ENCODE measurements around the gene GOPC. TPM values are rescaled to one million over a fixed set of nuclear protein-coding genes. Genes with fewer than 3 reads are reported as not detected.

GOPC gene
- total RNA-seq, 2 experiments from 2014 or later: 14.8 to 16.1 TPM

GRCh38 chr6:117600008-117600743 is 2.1 kb downstream of the GOPC start:
- intact Hi-C loops (cut with micrococcal nuclease): loop anchor here (5.0 kb wide), 2 partner anchors 53 to 77 kb away; partner anchors contain the start of gene NUS1
- H3K27ac Mint-ChIP-seq: peak overlapping the region; percentile 41
- TF ChIP-seq, protein P1, sequence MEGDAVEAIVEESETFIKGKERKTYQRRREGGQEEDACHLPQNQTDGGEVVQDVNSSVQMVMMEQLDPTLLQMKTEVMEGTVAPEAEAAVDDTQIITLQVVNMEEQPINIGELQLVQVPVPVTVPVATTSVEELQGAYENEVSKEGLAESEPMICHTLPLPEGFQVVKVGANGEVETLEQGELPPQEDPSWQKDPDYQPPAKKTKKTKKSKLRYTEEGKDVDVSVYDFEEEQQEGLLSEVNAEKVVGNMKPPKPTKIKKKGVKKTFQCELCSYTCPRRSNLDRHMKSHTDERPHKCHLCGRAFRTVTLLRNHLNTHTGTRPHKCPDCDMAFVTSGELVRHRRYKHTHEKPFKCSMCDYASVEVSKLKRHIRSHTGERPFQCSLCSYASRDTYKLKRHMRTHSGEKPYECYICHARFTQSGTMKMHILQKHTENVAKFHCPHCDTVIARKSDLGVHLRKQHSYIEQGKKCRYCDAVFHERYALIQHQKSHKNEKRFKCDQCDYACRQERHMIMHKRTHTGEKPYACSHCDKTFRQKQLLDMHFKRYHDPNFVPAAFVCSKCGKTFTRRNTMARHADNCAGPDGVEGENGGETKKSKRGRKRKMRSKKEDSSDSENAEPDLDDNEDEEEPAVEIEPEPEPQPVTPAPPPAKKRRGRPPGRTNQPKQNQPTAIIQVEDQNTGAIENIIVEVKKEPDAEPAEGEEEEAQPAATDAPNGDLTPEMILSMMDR (IDR thresholded peaks at IDR 0.05): no peak
- ATAC-seq (no peak), DNase-seq (peak; percentile 13)
- H3K9me3 Mint-ChIP-seq: peaks cover 7% of the 10 kb centered on the region
- CTCF ChIA-PET: interaction anchor here (0.9 to 1.0 kb wide), 2 partner anchors 25 to 150 kb away, joined by 3 read pairs; no protein-coding TSS in a partner anchor
- peak overlapping the region; percentile 98 for H3K4me3 Mint-ChIP-seq
- H3K27me3 Mint-ChIP-seq: no peaks in the 10 kb centered on the region
- POLR2A ChIA-PET: no interaction called here
- H3K36me3 Mint-ChIP-seq (ENCODE audit: low read depth): peaks cover 44% of the 10 kb centered on the region
- peaks cover 26% of the 10 kb centered on the region for H3K4me1 Mint-ChIP-seq (ENCODE audit: low read depth)

GRCh38 chr6:117597755-117598154 is 4.6 kb downstream of the GOPC start:
- no peak for DNase-seq
- Mint-ChIP-seq H3K4me1 (ENCODE audit: low read depth) (peaks cover 21% of the 10 kb centered on the region), H3K4me3 (no peak overlapping the region), H3K27me3 (no peaks in the 10 kb centered on the region), H3K36me3 (ENCODE audit: low read depth) (peaks cover 44% of the 10 kb centered on the region), H3K27ac (no peak overlapping the region), H3K9me3 (peaks cover 7% of the 10 kb centered on the region)
- TF ChIP-seq, protein P1 (IDR thresholded peaks at IDR 0.05): no peak
- ChIA-PET CTCF (no interaction called here), POLR2A (no interaction called here)
- no peak for ATAC-seq
- intact Hi-C loops (cut with micrococcal nuclease): no loop called here

GRCh38 chr6:117595099-117595923 is 7.0 kb downstream of the GOPC start:
- CTCF ChIA-PET: interaction anchor here (1.3 kb wide), 1 partner anchor 117 kb away, joined by 3 read pairs; no protein-coding TSS in a partner anchor
- POLR2A ChIA-PET: no interaction called here

DNA sequence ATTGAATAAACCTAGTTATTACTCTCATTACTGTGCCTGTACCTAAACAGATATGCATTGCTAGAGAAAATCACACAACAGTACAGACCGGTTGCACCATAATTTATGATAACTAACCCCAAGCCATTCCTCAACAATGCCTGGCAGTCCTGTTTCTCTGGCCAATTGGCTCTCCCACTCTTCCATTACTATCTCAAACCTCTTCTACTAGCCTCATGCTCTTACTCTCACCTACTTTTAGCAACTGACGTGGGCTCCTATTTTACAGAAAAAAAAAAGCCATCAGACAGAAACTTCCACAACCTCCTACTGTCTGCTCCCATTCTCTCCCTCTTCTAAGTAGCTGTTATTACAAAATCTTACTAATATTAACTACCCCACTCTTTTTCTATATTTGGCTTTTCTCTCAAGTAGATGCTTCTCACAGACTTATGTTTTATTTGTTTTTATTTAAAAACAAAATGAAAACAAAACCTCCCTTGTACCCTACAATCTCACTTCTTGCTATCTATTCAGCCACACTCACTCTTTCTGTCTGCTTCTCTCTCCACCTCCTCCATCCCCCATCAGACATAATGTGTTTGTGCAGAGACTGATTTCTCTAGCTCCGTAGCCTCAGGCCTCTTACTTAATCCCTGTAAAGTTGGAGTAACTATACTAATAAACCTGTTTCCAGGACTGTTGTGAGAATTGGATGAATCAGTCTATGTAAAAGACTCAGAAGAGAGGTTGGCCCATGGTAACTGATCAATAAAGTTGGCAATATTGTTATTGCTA is 9.1 kb downstream of the GOPC start:
- peaks cover 7% of the 10 kb centered on the region for H3K9me3 Mint-ChIP-seq
- no peak overlapping the region for H3K4me3 Mint-ChIP-seq
- ATAC-seq (no peak), DNase-seq (no peak)
- intact Hi-C loops (cut with micrococcal nuclease): no loop called here
- H3K4me1 Mint-ChIP-seq (ENCODE audit: low read depth): peaks cover 17% of the 10 kb centered on the region
- ChIA-PET CTCF (no interaction called here), POLR2A (interaction anchor here (0.6 kb wide), 1 partner anchor 1757 kb away, joined by 3 read pairs; no protein-coding TSS in a partner anchor)
- H3K27me3 Mint-ChIP-seq: no peaks in the 10 kb centered on the region
- peaks cover 46% of the 10 kb centered on the region for H3K36me3 Mint-ChIP-seq (ENCODE audit: low read depth)
- TF ChIP-seq, protein P1 (IDR thresholded peaks at IDR 0.05): no peak
- H3K27ac Mint-ChIP-seq: no peak overlapping the region

More at GRCh38 chr6:117595099-117595923, 7.0 kb downstream of the GOPC start:
- H3K36me3 Mint-ChIP-seq (ENCODE audit: low read depth): peaks cover 50% of the 10 kb centered on the region
- peaks cover 7% of the 10 kb centered on the region for H3K9me3 Mint-ChIP-seq
- no peak for DNase-seq
- TF ChIP-seq, protein P1 (IDR thresholded peaks at IDR 0.05): no peak
- no peak overlapping the region for H3K27ac Mint-ChIP-seq
- no peak overlapping the region for H3K4me3 Mint-ChIP-seq
- peaks cover 30% of the 10 kb centered on the region for H3K4me1 Mint-ChIP-seq (ENCODE audit: low read depth)
- no peaks in the 10 kb centered on the region for H3K27me3 Mint-ChIP-seq
- no peak for ATAC-seq
- intact Hi-C loops (cut with micrococcal nuclease): no loop called here

All from activated CD8-positive, alpha-beta T cell treated with anti-CD3 and anti-CD28 coated beads for 36 hours (primary cell).